ENCODE results near the gene INO80. TPM values are rescaled to one million over a fixed set of nuclear protein-coding genes. Genes with fewer than 3 reads are reported as not detected.
"Not testable (repeated sequence)": the region's sequence is repeated elsewhere in the genome, so short reads cannot be mapped to it uniquely, and the experiment has no call there.

The INO80 gene
- total RNA-seq, 1 experiment from 2014 or later = 33.8 TPM

GRCh38 chr15:40968290-40969085, 147.6 kb downstream of the INO80 start:
- H3K4me3 Mint-ChIP-seq (ENCODE audit: unreplicated experiment) = no peak overlapping the region
- H3K27ac Mint-ChIP-seq (ENCODE audit: low read depth, unreplicated experiment) = no peak overlapping the region
- no peaks in the 10 kb centered on the region for H3K36me3 Mint-ChIP-seq (ENCODE audit: insufficient read depth, unreplicated experiment)
- BruUV-seq (replicated peaks) = no TSS peak
- CTCF ChIA-PET = interaction anchor here (1.0 kb wide), 1 partner anchor 27 kb away, joined by 5 read pairs; no protein-coding TSS in a partner anchor
- no peaks in the 10 kb centered on the region for H3K27me3 Mint-ChIP-seq (ENCODE audit: insufficient read depth, unreplicated experiment)
- peaks cover 12% of the 10 kb centered on the region for H3K4me1 Mint-ChIP-seq (ENCODE audit: insufficient read depth, unreplicated experiment)
- no peak for TF ChIP-seq CTCF (IDR thresholded peaks at IDR 0.05; ENCODE audit: unreplicated experiment)
- no peak for DNase-seq (ENCODE audit: unreplicated experiment)
- intact Hi-C loops (cut with micrococcal nuclease) = no loop called here
- H3K9me3 Mint-ChIP-seq (ENCODE audit: unreplicated experiment) = no peaks in the 10 kb centered on the region
- POLR2A ChIA-PET = interaction anchor here (0.6 kb wide), 2 partner anchors 71 to 232 kb away, joined by 4 read pairs; no protein-coding TSS in a partner anchor

- H3K27me3 Mint-ChIP-seq (ENCODE audit: insufficient read depth, unreplicated experiment) = no peaks in the 10 kb centered on the region
- TF ChIP-seq CTCF (IDR thresholded peaks at IDR 0.05; ENCODE audit: unreplicated experiment) = no peak
- no peak overlapping the region for H3K27ac Mint-ChIP-seq (ENCODE audit: low read depth, unreplicated experiment)
- no TSS peak for BruUV-seq (replicated peaks)
- CTCF ChIA-PET = interaction anchor here (0.6 to 1.3 kb wide), 5 partner anchors 22 to 233 kb away, joined by 3 to 7 read pairs (median 4); no protein-coding TSS in a partner anchor
- no peaks in the 10 kb centered on the region for H3K9me3 Mint-ChIP-seq (ENCODE audit: unreplicated experiment)
- peaks cover 11% of the 10 kb centered on the region for H3K4me1 Mint-ChIP-seq (ENCODE audit: insufficient read depth, unreplicated experiment)
- POLR2A ChIA-PET = interaction anchor here (1.4 kb wide), 1 partner anchor 11 kb away, joined by 4 read pairs; the partner anchor contains the start of gene CHAC1
- no peak overlapping the region for H3K4me3 Mint-ChIP-seq (ENCODE audit: unreplicated experiment)
- no peaks in the 10 kb centered on the region for H3K36me3 Mint-ChIP-seq (ENCODE audit: insufficient read depth, unreplicated experiment)
- DNase-seq (ENCODE audit: unreplicated experiment) = no peak
- intact Hi-C loops (cut with micrococcal nuclease) = no loop called here
Measured at GRCh38 chr15:40964634-40965033, 151.4 kb downstream of the INO80 start.

GRCh38 chr15:40964006-40964405, 152.1 kb downstream of the INO80 start:
- ChIA-PET CTCF (interaction anchor here (0.5 to 1.2 kb wide), 7 partner anchors 22 to 348 kb away, joined by 3 to 6 read pairs (median 3); no protein-coding TSS in a partner anchor), POLR2A (interaction anchor here (0.7 to 1.4 kb wide), 2 partner anchors 10 to 37 kb away, joined by 4 read pairs; partner anchors contain the start of gene CHAC1)
- H3K27ac Mint-ChIP-seq (ENCODE audit: low read depth, unreplicated experiment) = no peak overlapping the region
- no peak for TF ChIP-seq CTCF (IDR thresholded peaks at IDR 0.05; ENCODE audit: unreplicated experiment)
- H3K27me3 Mint-ChIP-seq (ENCODE audit: insufficient read depth, unreplicated experiment) = no peaks in the 10 kb centered on the region
- H3K4me1 Mint-ChIP-seq (ENCODE audit: insufficient read depth, unreplicated experiment) = peaks cover 12% of the 10 kb centered on the region
- intact Hi-C loops (cut with micrococcal nuclease) = no loop called here
- H3K9me3 Mint-ChIP-seq (ENCODE audit: unreplicated experiment) = no peaks in the 10 kb centered on the region
- no peaks in the 10 kb centered on the region for H3K36me3 Mint-ChIP-seq (ENCODE audit: insufficient read depth, unreplicated experiment)
- DNase-seq (ENCODE audit: unreplicated experiment) = no peak
- no TSS peak for BruUV-seq (replicated peaks)
- no peak overlapping the region for H3K4me3 Mint-ChIP-seq (ENCODE audit: unreplicated experiment)

DNA sequence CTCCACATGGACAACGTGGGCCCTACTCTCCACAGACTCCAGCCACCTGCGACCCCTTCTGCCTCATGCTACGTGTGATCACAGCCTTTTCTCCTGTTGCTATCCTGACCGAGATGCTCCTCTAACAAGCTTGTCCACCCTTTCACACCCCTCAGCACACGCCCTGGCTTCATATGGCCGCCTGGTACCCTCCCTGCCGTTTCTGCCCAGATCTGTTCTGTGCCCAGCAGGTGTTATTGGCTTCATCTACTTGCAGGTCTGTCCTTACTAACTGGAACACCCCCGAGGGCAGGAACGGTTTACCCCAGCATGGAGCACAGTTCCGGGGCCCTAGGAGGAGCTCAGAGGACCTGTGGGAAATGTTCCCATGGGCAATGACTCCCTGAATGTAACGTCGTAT, 152.9 kb downstream of the INO80 start:
- Mint-ChIP-seq H3K4me1 (ENCODE audit: insufficient read depth, unreplicated experiment) (peaks cover 18% of the 10 kb centered on the region), H3K27me3 (ENCODE audit: insufficient read depth, unreplicated experiment) (no peaks in the 10 kb centered on the region), H3K9me3 (ENCODE audit: unreplicated experiment) (no peaks in the 10 kb centered on the region), H3K36me3 (ENCODE audit: insufficient read depth, unreplicated experiment) (no peaks in the 10 kb centered on the region), H3K27ac (ENCODE audit: low read depth, unreplicated experiment) (no peak overlapping the region), H3K4me3 (ENCODE audit: unreplicated experiment) (no peak overlapping the region)
- intact Hi-C loops (cut with micrococcal nuclease) = no loop called here
- no peak for TF ChIP-seq CTCF (IDR thresholded peaks at IDR 0.05; ENCODE audit: unreplicated experiment)
- CTCF ChIA-PET = interaction anchor here (0.6 kb wide), 4 partner anchors 21 to 347 kb away, joined by 3 to 5 read pairs (median 4); no protein-coding TSS in a partner anchor
- POLR2A ChIA-PET = interaction anchor here (0.7 kb wide), 1 partner anchor 36 kb away, joined by 4 read pairs; no protein-coding TSS in a partner anchor
- BruUV-seq (replicated peaks) = no TSS peak
- DNase-seq (ENCODE audit: unreplicated experiment) = no peak

DNA sequence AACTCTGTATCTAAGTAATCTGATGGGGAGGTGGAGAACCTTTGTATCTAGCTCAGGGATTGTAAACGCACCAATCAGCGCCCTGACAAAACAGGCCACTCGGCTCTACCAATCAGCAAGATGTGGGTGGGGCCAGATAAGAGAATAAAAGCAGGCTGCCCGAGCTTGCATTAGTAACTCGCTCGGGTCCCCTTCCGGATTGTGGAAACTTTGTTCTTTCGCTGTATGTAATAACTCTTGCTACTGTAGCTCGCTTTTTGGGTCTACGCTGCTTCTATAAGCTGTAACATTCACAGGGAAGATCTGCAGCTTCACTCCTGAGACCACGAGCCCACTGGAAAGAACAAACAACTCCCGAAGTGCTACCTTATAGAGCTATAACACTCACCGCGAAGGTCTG, 153.8 kb downstream of the INO80 start:
- H3K9me3 Mint-ChIP-seq (ENCODE audit: unreplicated experiment); intact Hi-C loops (cut with micrococcal nuclease); H3K27me3 Mint-ChIP-seq (ENCODE audit: insufficient read depth, unreplicated experiment); H3K27ac Mint-ChIP-seq (ENCODE audit: low read depth, unreplicated experiment); CTCF ChIA-PET; H3K36me3 Mint-ChIP-seq (ENCODE audit: insufficient read depth, unreplicated experiment); DNase-seq (ENCODE audit: unreplicated experiment); H3K4me3 Mint-ChIP-seq (ENCODE audit: unreplicated experiment); BruUV-seq (replicated peaks): not testable (repeated sequence)
- H3K4me1 Mint-ChIP-seq (ENCODE audit: insufficient read depth, unreplicated experiment) = peaks cover 21% of the 10 kb centered on the region
- POLR2A ChIA-PET = interaction anchor here (0.6 kb wide), 1 partner anchor 12 kb away, joined by 3 read pairs; no protein-coding TSS in a partner anchor

- H3K9me3 Mint-ChIP-seq (ENCODE audit: unreplicated experiment); intact Hi-C loops (cut with micrococcal nuclease); H3K36me3 Mint-ChIP-seq (ENCODE audit: insufficient read depth, unreplicated experiment); H3K27me3 Mint-ChIP-seq (ENCODE audit: insufficient read depth, unreplicated experiment); H3K27ac Mint-ChIP-seq (ENCODE audit: low read depth, unreplicated experiment); H3K4me3 Mint-ChIP-seq (ENCODE audit: unreplicated experiment); BruUV-seq (replicated peaks); DNase-seq (ENCODE audit: unreplicated experiment): not testable (repeated sequence)
- CTCF ChIA-PET = interaction anchor here (0.7 kb wide), 1 partner anchor 19 kb away, joined by 3 read pairs; no protein-coding TSS in a partner anchor
- POLR2A ChIA-PET = interaction anchor here (0.6 kb wide), 1 partner anchor 11 kb away, joined by 3 read pairs; no protein-coding TSS in a partner anchor
- H3K4me1 Mint-ChIP-seq (ENCODE audit: insufficient read depth, unreplicated experiment) = peaks cover 21% of the 10 kb centered on the region
Measured at GRCh38 chr15:40961740-40962139, 154.3 kb downstream of the INO80 start.

Data from MCF 10A (cell line).